PFSK-1 (cell line): Measurements from ENCODE around the gene BCAS3.

Experiments used
- FOXP2 ChIP-seq: optimal IDR thresholded peaks from 2 replicates; pipeline ENCODE3; 2011; ENCODE audit warnings: borderline replicate concordance, control low read depth, inconsistent platforms; ENCODE audit not compliant: insufficient read depth; ENCODE audit errors: extremely low read length, extremely low read depth
- POLR2AphosphoS5 ChIP-seq: IDR thresholded peaks from 2 replicates; pipeline ENCODE4 v1.6.1; 2012; ENCODE audit warnings: low read depth, mild to moderate bottlenecking, control low read depth, low read length, moderate library complexity
- REST ChIP-seq, 2 experiments: IDR thresholded peaks; 2 replicates each; pipeline versions ENCODE4 v1.6.1 to v1.8.0; 2011 to 2012; ENCODE audit warnings: low read depth in 2 of 2, low read length in 2 of 2, control low read depth in 1 of 2, inconsistent platforms in 1 of 2, mild to moderate bottlenecking in 1 of 2, moderate library complexity in 1 of 2; ENCODE audit not compliant: insufficient read depth in 1 of 2
- SIN3A ChIP-seq: IDR thresholded peaks from 2 replicates; pipeline ENCODE4 v1.6.1; 2012; ENCODE audit warnings: mild to moderate bottlenecking, low read length, moderate library complexity, borderline replicate concordance; ENCODE audit not compliant: insufficient read depth
- TAF1 ChIP-seq: IDR thresholded peaks from 2 replicates; pipeline ENCODE4 v1.6.1; 2012; ENCODE audit warnings: low read length, control low read depth, borderline replicate concordance; ENCODE audit not compliant: insufficient read depth

Gene BCAS3

GRCh38 chr17:61073131-61073530 is 395.5 kb downstream of the BCAS3 start:
- TF ChIP-seq FOXP2 (no peak), TAF1 (no peak), REST (IDR thresholded peaks at IDR 0.05; ENCODE audit: insufficient read depth in 1 of 2, low read depth in 2 of 2, low read length in 2 of 2) (no peak), SIN3A (no peak), POLR2AphosphoS5 (no peak)

- TF ChIP-seq POLR2AphosphoS5, result no peak
Observed at GRCh38 chr17:61073799-61074513, 396.3 kb downstream of the BCAS3 start.

- TF ChIP-seq TAF1, result no peak
- no peak for TF ChIP-seq POLR2AphosphoS5
- no peak for TF ChIP-seq REST (IDR thresholded peaks at IDR 0.05; ENCODE audit: insufficient read depth in 1 of 2, low read depth in 2 of 2, low read length in 2 of 2)
- no peak for TF ChIP-seq SIN3A
- TF ChIP-seq FOXP2, result no peak
Observed at GRCh38 chr17:61075988-61076387, 398.3 kb downstream of the BCAS3 start.

GRCh38 chr17:61076621-61077031 is 399.0 kb downstream of the BCAS3 start:
- no peak for TF ChIP-seq REST (IDR thresholded peaks at IDR 0.05; ENCODE audit: insufficient read depth in 1 of 2, low read depth in 2 of 2, low read length in 2 of 2)
- TF ChIP-seq FOXP2, result no peak
- TF ChIP-seq SIN3A, result no peak
- no peak for TF ChIP-seq TAF1
- TF ChIP-seq POLR2AphosphoS5, result no peak

GRCh38 chr17:61081959-61082358 is 404.3 kb downstream of the BCAS3 start:
- TF ChIP-seq TAF1, result no peak
- TF ChIP-seq SIN3A, result no peak
- TF ChIP-seq REST (IDR thresholded peaks at IDR 0.05; ENCODE audit: insufficient read depth in 1 of 2, low read depth in 2 of 2, low read length in 2 of 2), result no peak
- no peak for TF ChIP-seq FOXP2
- TF ChIP-seq POLR2AphosphoS5, result no peak
